ENCODE data around the gene CELF1. TPM values are rescaled to one million over a fixed set of nuclear protein-coding genes. Genes with fewer than 3 reads are reported as not detected.

The CELF1 gene
- total RNA-seq, 2 experiments from 2014 or later: 103 to 111 TPM

GRCh38 chr11:47589977-47590861, 37.3 kb upstream of the CELF1 start:
- Histone ChIP-seq H3K9me3 (ENCODE audit: control insufficient read depth in 1 of 2, insufficient read depth in 1 of 2, low read length in 2 of 2) (peaks cover 0 to 14% of the 10 kb centered on the region in 2 experiments), H3K27ac (ENCODE audit: low read depth in 1 of 2, low read length in 2 of 2) (no peak overlapping the region), H3K4me3 (ENCODE audit: low read length) (no peak overlapping the region), H3K27me3 (ENCODE audit: control insufficient read depth in 1 of 2, insufficient read depth in 2 of 2, low read length in 2 of 2) (peaks cover 24 to 30% of the 10 kb centered on the region in 2 experiments), H3K4me1 (ENCODE audit: insufficient read depth, low read length) (peaks cover 12% of the 10 kb centered on the region), H3K36me3 (ENCODE audit: insufficient read depth, low read length) (peaks cover under 1% of the 10 kb centered on the region)
- ChIA-PET CTCF (no interaction called here), POLR2A (no interaction called here)
- no peak overlapping the region for H3K27ac Mint-ChIP-seq
- no peak for DNase-seq
- TF ChIP-seq CTCF (IDR thresholded peaks at IDR 0.05): no peak
- H3K4me1 Mint-ChIP-seq (ENCODE audit: low read depth): no peaks in the 10 kb centered on the region
- no peaks in the 10 kb centered on the region for H3K36me3 Mint-ChIP-seq (ENCODE audit: low read depth)
- intact Hi-C loops (cut with DNase I, micrococcal nuclease): loop anchor here in 1 of 2 experiments (10.0 kb wide), 1 partner anchor 345 kb away; the partner anchor contains the start of gene ACP2
- H3K4me3 Mint-ChIP-seq: no peak overlapping the region
- ATAC-seq (ENCODE audit: poor library complexity): no peak
- peaks cover 28% of the 10 kb centered on the region for H3K27me3 Mint-ChIP-seq
- no peaks in the 10 kb centered on the region for H3K9me3 Mint-ChIP-seq

GRCh38 chr11:47589584-47589976, 36.6 kb upstream of the CELF1 start:
- H3K4me1 Mint-ChIP-seq (ENCODE audit: low read depth): no peaks in the 10 kb centered on the region
- peaks cover 6% of the 10 kb centered on the region for H3K36me3 Mint-ChIP-seq (ENCODE audit: low read depth)
- no peak for ATAC-seq (ENCODE audit: poor library complexity)
- peaks cover 22% of the 10 kb centered on the region for H3K27me3 Mint-ChIP-seq
- peaks cover 12% of the 10 kb centered on the region for H3K4me1 ChIP-seq (ENCODE audit: insufficient read depth, low read length)
- no peak overlapping the region for H3K27ac ChIP-seq (ENCODE audit: low read depth in 1 of 2, low read length in 2 of 2)
- ChIA-PET CTCF (no interaction called here), POLR2A (no interaction called here)
- H3K9me3 Mint-ChIP-seq: no peaks in the 10 kb centered on the region
- H3K27me3 ChIP-seq (ENCODE audit: control insufficient read depth in 1 of 2, insufficient read depth in 2 of 2, low read length in 2 of 2): peaks cover 19 to 25% of the 10 kb centered on the region in 2 experiments
- no peak overlapping the region for H3K4me3 ChIP-seq (ENCODE audit: low read length)
- no peak for DNase-seq
- no peak overlapping the region for H3K4me3 Mint-ChIP-seq
- TF ChIP-seq CTCF (IDR thresholded peaks at IDR 0.05): no peak
- H3K36me3 ChIP-seq (ENCODE audit: insufficient read depth, low read length): peaks cover 6% of the 10 kb centered on the region
- H3K27ac Mint-ChIP-seq: no peak overlapping the region
- peaks cover 0 to 7% of the 10 kb centered on the region in 2 experiments for H3K9me3 ChIP-seq (ENCODE audit: control insufficient read depth in 1 of 2, insufficient read depth in 1 of 2, low read length in 2 of 2)
- intact Hi-C loops (cut with DNase I, micrococcal nuclease): loop anchor here in 1 of 2 experiments (10.0 kb wide), 1 partner anchor 345 kb away; the partner anchor contains the start of gene ACP2

- Histone ChIP-seq H3K27me3 (ENCODE audit: control insufficient read depth in 1 of 2, insufficient read depth in 2 of 2, low read length in 2 of 2) (peaks cover 16 to 21% of the 10 kb centered on the region in 2 experiments), H3K9me3 (ENCODE audit: control insufficient read depth in 1 of 2, insufficient read depth in 1 of 2, low read length in 2 of 2) (peaks cover 0 to 4% of the 10 kb centered on the region in 2 experiments), H3K36me3 (ENCODE audit: insufficient read depth, low read length) (peaks cover 11% of the 10 kb centered on the region), H3K4me1 (ENCODE audit: insufficient read depth, low read length) (peaks cover 8% of the 10 kb centered on the region), H3K27ac (ENCODE audit: low read depth in 1 of 2, low read length in 2 of 2) (no peak overlapping the region), H3K4me3 (ENCODE audit: low read length) (no peak overlapping the region)
- no peak overlapping the region for H3K4me3 Mint-ChIP-seq
- peaks cover 18% of the 10 kb centered on the region for H3K27me3 Mint-ChIP-seq
- TF ChIP-seq CTCF (IDR thresholded peaks at IDR 0.05): no peak
- H3K27ac Mint-ChIP-seq: no peak overlapping the region
- ChIA-PET CTCF (no interaction called here), POLR2A (no interaction called here)
- ATAC-seq (ENCODE audit: poor library complexity): no peak
- H3K36me3 Mint-ChIP-seq (ENCODE audit: low read depth): peaks cover 10% of the 10 kb centered on the region
- no peaks in the 10 kb centered on the region for H3K9me3 Mint-ChIP-seq
- intact Hi-C loops (cut with DNase I, micrococcal nuclease): loop anchor here in 1 of 2 experiments (10.0 kb wide), 1 partner anchor 344 kb away; the partner anchor contains the start of gene ACP2
- no peak for DNase-seq
- H3K4me1 Mint-ChIP-seq (ENCODE audit: low read depth): no peaks in the 10 kb centered on the region
These were observed 36.2 kb upstream of the CELF1 start for GRCh38 chr11:47589118-47589517.
